NCI-H446 (cell line): ENCODE data around the gene SRPK3.

ENCODE experiments used
- DNase-seq, 2 experiments: peaks; one replicate each; lab custom pipeline; 2025; lab: John Stamatoyannopoulos, UW

Gene SRPK3

DNA sequence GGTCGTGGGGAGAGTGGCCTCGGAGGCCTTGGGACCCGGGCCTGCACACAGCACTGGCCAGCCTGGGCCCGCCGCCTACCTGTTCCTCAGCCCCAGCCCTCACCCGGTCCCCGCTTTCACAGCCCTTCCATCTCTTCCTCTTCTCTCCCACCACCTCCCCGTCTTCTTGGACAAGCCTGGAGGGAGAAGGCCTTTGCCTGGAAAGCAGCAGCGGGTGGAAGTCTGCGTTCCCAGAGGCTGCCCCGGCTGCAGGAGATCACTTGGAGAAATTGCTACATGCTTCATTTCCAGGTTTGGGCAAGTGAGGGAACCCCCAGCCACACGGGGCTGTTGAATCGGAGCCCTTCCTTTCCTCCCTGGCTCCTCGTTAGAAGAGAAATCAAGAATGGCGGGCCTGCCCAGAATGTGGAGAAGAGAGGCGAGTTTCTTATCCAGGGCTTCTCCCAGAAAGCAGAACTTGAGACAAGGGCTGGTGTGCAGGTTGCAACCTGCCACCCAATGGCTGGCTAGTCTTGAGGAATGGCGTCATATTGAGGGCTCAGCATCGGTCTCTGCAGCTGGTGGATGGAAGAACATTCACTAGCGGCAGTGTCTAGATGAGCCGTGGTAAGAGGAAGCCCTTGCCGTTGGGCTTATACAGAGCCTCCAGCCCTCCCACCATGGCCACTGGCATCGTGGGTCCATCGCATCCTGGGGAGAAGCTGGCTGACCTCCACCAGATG, 50.7 kb downstream of the SRPK3 start:
- DNase-seq: no peak

DNA sequence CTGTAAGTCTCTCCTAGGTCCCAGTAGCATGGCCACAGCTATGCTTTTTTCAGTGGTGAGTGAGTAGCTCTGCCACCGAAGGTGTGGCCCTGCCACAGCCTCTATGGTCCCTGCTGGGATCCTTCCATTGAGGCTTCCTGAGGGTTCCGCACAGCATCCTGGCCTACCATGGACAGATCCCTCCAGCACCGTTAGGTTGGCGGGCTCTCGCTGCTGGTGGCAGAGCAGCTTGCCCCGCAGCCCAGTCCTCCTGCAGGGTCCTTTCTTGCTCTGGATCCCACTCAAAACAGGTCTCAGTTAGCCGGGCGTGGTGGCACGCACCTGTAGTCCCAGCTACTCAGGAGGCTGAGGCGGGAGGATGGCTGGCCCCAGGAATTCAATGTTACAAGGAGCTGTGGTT, 51.9 kb downstream of the SRPK3 start:
- no peak for DNase-seq
